T-helper 1 cell treated with Interleukin-12 subunit alpha and Interleukin-12 subunit beta and Interleukin-4 antibody, amounts not matched to agents 30 μg/mL and 1 μg/mL, for 36 hours (primary cell): Measurements from ENCODE around the gene TOPORS.
"Not testable (repeated sequence)": the region's sequence is repeated elsewhere in the genome, so short reads cannot be mapped to it uniquely, and the experiment has no call there.

ENCODE experiments used
- H3K27ac Mint-ChIP-seq: one replicate; pipeline ENCODE4 v1.8.0; 2021; ENCODE audit warnings: mild to moderate bottlenecking, mixed read lengths
- H3K27me3 Mint-ChIP-seq: one replicate; pipeline ENCODE4 v1.8.0; 2021; ENCODE audit warnings: low read depth, mixed read lengths
- H3K36me3 Mint-ChIP-seq: one replicate; pipeline ENCODE4 v1.8.0; 2021; ENCODE audit warnings: low read depth, mixed read lengths
- H3K4me1 Mint-ChIP-seq: one replicate; pipeline ENCODE4 v1.8.0; 2021; ENCODE audit warnings: low read depth, mixed read lengths
- H3K4me3 Mint-ChIP-seq: one replicate; pipeline ENCODE4 v1.8.0; 2021; ENCODE audit warnings: mild to moderate bottlenecking, moderate library complexity, mixed read lengths
- H3K9me3 Mint-ChIP-seq: one replicate; pipeline ENCODE4 v1.8.0; 2021; ENCODE audit warnings: mixed read lengths

Gene TOPORS

GRCh38 chr9:32552172-32552872 lies at the start of gene TOPORS, which contains the start of gene SMIM27:
TSS of gene TOPORS (minus strand) at chr9:32552586. CDS start at chr9:32552436, 150 bp downstream.
TSS of gene SMIM27 (plus strand) at chr9:32552327. CDS start at chr9:32552435, 108 bp downstream.
- Mint-ChIP-seq H3K4me1 (peaks cover 35% of the 10 kb centered on the region), H3K4me3 (peak within 1 kb of the TSS; percentile 92), H3K27ac (peak within 1 kb of the TSS; percentile 94), H3K9me3 (no peaks in the 10 kb centered on the region), H3K27me3 (no peaks in the 10 kb centered on the region), H3K36me3 (peaks cover 13% of the 10 kb centered on the region)

- peaks cover 24% of the 10 kb centered on the region for H3K27me3 Mint-ChIP-seq
- not testable (repeated sequence) for H3K9me3 Mint-ChIP-seq, H3K4me3 Mint-ChIP-seq, H3K4me1 Mint-ChIP-seq, H3K36me3 Mint-ChIP-seq, H3K27ac Mint-ChIP-seq
These were observed 46.6 kb upstream of the TOPORS start for GRCh38 chr9:32599021-32599420.

- Mint-ChIP-seq H3K4me1 (no peaks in the 10 kb centered on the region), H3K27me3 (peaks cover 24% of the 10 kb centered on the region), H3K27ac (no peak overlapping the region), H3K9me3 (no peaks in the 10 kb centered on the region), H3K36me3 (no peaks in the 10 kb centered on the region), H3K4me3 (no peak overlapping the region)
These were observed 44.5 kb upstream of the TOPORS start for GRCh38 chr9:32596936-32597335.

GRCh38 chr9:32596096-32596865 lies 43.9 kb upstream of the TOPORS start:
- Mint-ChIP-seq H3K27me3 (peaks cover 20% of the 10 kb centered on the region), H3K4me1 (no peaks in the 10 kb centered on the region), H3K9me3 (no peaks in the 10 kb centered on the region), H3K27ac (no peak overlapping the region), H3K4me3 (no peak overlapping the region), H3K36me3 (no peaks in the 10 kb centered on the region)

- Mint-ChIP-seq H3K27me3 (peaks cover 14% of the 10 kb centered on the region), H3K9me3 (no peaks in the 10 kb centered on the region)
These were observed 38.5 kb upstream of the TOPORS start for GRCh38 chr9:32590898-32591297.

GRCh38 chr9:32590476-32590875 lies 38.1 kb upstream of the TOPORS start:
- Mint-ChIP-seq H3K27me3 (peaks cover 19% of the 10 kb centered on the region), H3K4me1 (peaks cover 2% of the 10 kb centered on the region), H3K9me3 (no peaks in the 10 kb centered on the region), H3K27ac (no peak overlapping the region), H3K36me3 (no peaks in the 10 kb centered on the region), H3K4me3 (no peak overlapping the region)

More at GRCh38 chr9:32590898-32591297, 38.5 kb upstream of the TOPORS start:
- Mint-ChIP-seq H3K36me3 (no peaks in the 10 kb centered on the region), H3K4me1 (peaks cover 2% of the 10 kb centered on the region), H3K27ac (no peak overlapping the region), H3K4me3 (no peak overlapping the region)

- Mint-ChIP-seq H3K27ac (no peak overlapping the region), H3K36me3 (no peaks in the 10 kb centered on the region), H3K27me3 (peaks cover 29% of the 10 kb centered on the region), H3K4me1 (peaks cover 2% of the 10 kb centered on the region), H3K9me3 (no peaks in the 10 kb centered on the region), H3K4me3 (no peak overlapping the region)
These were observed 36.8 kb upstream of the TOPORS start for GRCh38 chr9:32589083-32589723.

- H3K27me3 Mint-ChIP-seq = peaks cover 29% of the 10 kb centered on the region
- H3K4me3 Mint-ChIP-seq = no peak overlapping the region
- no peaks in the 10 kb centered on the region for H3K9me3 Mint-ChIP-seq
- no peaks in the 10 kb centered on the region for H3K36me3 Mint-ChIP-seq
- H3K27ac Mint-ChIP-seq = no peak overlapping the region
- peaks cover 2% of the 10 kb centered on the region for H3K4me1 Mint-ChIP-seq
These were observed 35.5 kb upstream of the TOPORS start for GRCh38 chr9:32587901-32588300.

GRCh38 chr9:32584784-32585183 lies 32.4 kb upstream of the TOPORS start:
- no peak overlapping the region for H3K27ac Mint-ChIP-seq
- H3K27me3 Mint-ChIP-seq = peaks cover 39% of the 10 kb centered on the region
- H3K36me3 Mint-ChIP-seq = no peaks in the 10 kb centered on the region
- H3K4me3 Mint-ChIP-seq = no peak overlapping the region
- H3K4me1 Mint-ChIP-seq = peaks cover 6% of the 10 kb centered on the region
- no peaks in the 10 kb centered on the region for H3K9me3 Mint-ChIP-seq

GRCh38 chr9:32581512-32582143 lies 29.2 kb upstream of the TOPORS start:
- Mint-ChIP-seq H3K4me1 (peaks cover 7% of the 10 kb centered on the region), H3K4me3 (no peak overlapping the region), H3K9me3 (no peaks in the 10 kb centered on the region), H3K27me3 (peaks cover 35% of the 10 kb centered on the region), H3K36me3 (no peaks in the 10 kb centered on the region), H3K27ac (no peak overlapping the region)

- peaks cover 7% of the 10 kb centered on the region for H3K4me1 Mint-ChIP-seq
- no peaks in the 10 kb centered on the region for H3K9me3 Mint-ChIP-seq
- no peak overlapping the region for H3K4me3 Mint-ChIP-seq
- no peaks in the 10 kb centered on the region for H3K36me3 Mint-ChIP-seq
- no peak overlapping the region for H3K27ac Mint-ChIP-seq
- H3K27me3 Mint-ChIP-seq = peaks cover 30% of the 10 kb centered on the region
These were observed 28.4 kb upstream of the TOPORS start for GRCh38 chr9:32580631-32581300.

GRCh38 chr9:32579706-32580331 lies 27.4 kb upstream of the TOPORS start:
- no peaks in the 10 kb centered on the region for H3K36me3 Mint-ChIP-seq
- H3K27ac Mint-ChIP-seq = no peak overlapping the region
- H3K4me3 Mint-ChIP-seq = no peak overlapping the region
- peaks cover 20% of the 10 kb centered on the region for H3K27me3 Mint-ChIP-seq
- H3K4me1 Mint-ChIP-seq = peaks cover 7% of the 10 kb centered on the region
- no peaks in the 10 kb centered on the region for H3K9me3 Mint-ChIP-seq

GRCh38 chr9:32578976-32579375 lies 26.6 kb upstream of the TOPORS start:
- Mint-ChIP-seq H3K36me3 (no peaks in the 10 kb centered on the region), H3K4me3 (no peak overlapping the region), H3K27ac (no peak overlapping the region), H3K4me1 (peaks cover 8% of the 10 kb centered on the region), H3K27me3 (peaks cover 17% of the 10 kb centered on the region), H3K9me3 (no peaks in the 10 kb centered on the region)
